Bronchial epithelial cell (primary cell): ENCODE data around the gene ITGB7. TPM values are rescaled to one million over a fixed set of nuclear protein-coding genes. Genes with fewer than 3 reads are reported as not detected.

Experiments
- DNase-seq: peaks from one replicate; pipeline ENCODE4 v3.0.0-alpha.2; 2010; ENCODE audit warnings: low read depth
- FAIRE-seq: peaks from 2 replicates; lab custom pipeline; 2011; peaks lifted over from hg19 to GRCh38; lab: Jason Lieb, UNC
- H3K27me3 ChIP-seq: 2 replicates; pipeline ENCODE4 v1.5.1; 2011; ENCODE audit warnings: low read length; ENCODE audit not compliant: control insufficient read depth, insufficient read depth
- H3K36me3 ChIP-seq: 2 replicates; pipeline ENCODE4 v1.5.1; 2011; ENCODE audit warnings: low read length; ENCODE audit not compliant: control insufficient read depth, insufficient read depth
- H3K4me3 ChIP-seq: 2 replicates; pipeline ENCODE4 v1.5.1; 2011; ENCODE audit warnings: mild to moderate bottlenecking, low read depth, low read length, control low read depth
- total RNA-seq: library from RNA; depleted of rRNA; stranded (reverse); fragments of >200 nt; gene quantifications from 2 replicates; pipeline ENCODE4 v1.2.1, GENCODE V29; 2014
- TF ChIP-seq, protein P1 (sequence below): IDR thresholded peaks from 2 replicates; pipeline ENCODE4 v1.5.1; 2011; ENCODE audit warnings: mild to moderate bottlenecking, moderate library complexity, low read length, control low read depth, inconsistent platforms; ENCODE audit not compliant: insufficient read depth, severe bottlenecking

ITGB7 gene
- total RNA-seq, 1 donor from 2014 or later, result 8.4 TPM

DNA sequence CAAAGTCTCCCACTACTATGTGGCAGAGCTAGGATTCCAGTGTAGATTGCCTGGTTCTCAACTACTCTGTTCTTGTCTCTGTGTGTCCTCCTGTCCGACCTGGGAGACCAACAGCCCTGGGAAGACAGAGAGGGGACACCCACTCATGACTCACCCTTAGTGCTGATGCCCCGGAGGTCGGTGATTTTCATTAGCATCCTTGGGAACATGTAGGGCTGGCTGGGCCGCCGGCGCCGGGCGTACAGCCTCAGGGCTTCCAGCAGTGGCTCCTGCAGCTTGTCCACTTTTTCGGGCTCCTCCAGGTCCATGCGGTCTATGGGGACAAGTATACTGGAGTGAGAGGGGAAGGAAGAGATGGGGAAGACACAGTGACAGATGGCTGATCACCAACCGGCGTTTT, 5.9 kb upstream of the ITGB7 start:
- TF ChIP-seq, protein P1, sequence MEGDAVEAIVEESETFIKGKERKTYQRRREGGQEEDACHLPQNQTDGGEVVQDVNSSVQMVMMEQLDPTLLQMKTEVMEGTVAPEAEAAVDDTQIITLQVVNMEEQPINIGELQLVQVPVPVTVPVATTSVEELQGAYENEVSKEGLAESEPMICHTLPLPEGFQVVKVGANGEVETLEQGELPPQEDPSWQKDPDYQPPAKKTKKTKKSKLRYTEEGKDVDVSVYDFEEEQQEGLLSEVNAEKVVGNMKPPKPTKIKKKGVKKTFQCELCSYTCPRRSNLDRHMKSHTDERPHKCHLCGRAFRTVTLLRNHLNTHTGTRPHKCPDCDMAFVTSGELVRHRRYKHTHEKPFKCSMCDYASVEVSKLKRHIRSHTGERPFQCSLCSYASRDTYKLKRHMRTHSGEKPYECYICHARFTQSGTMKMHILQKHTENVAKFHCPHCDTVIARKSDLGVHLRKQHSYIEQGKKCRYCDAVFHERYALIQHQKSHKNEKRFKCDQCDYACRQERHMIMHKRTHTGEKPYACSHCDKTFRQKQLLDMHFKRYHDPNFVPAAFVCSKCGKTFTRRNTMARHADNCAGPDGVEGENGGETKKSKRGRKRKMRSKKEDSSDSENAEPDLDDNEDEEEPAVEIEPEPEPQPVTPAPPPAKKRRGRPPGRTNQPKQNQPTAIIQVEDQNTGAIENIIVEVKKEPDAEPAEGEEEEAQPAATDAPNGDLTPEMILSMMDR, result no peak
- Histone ChIP-seq H3K36me3 (peaks cover 52% of the 10 kb centered on the region), H3K4me3 (no peak overlapping the region), H3K27me3 (no peaks in the 10 kb centered on the region)
- DNase-seq (no peak), FAIRE-seq (no peak)

- Histone ChIP-seq H3K4me3 (no peak overlapping the region), H3K27me3 (no peaks in the 10 kb centered on the region), H3K36me3 (peaks cover 47% of the 10 kb centered on the region)
- no peak for DNase-seq
- FAIRE-seq, result no peak
- TF ChIP-seq, protein P1, result peak; percentile 27
These were observed 4.7 kb upstream of the ITGB7 start for GRCh38 chr12:53211476-53212381.

- peaks cover 43% of the 10 kb centered on the region for H3K36me3 ChIP-seq
- no peak overlapping the region for H3K4me3 ChIP-seq
- no peak for DNase-seq
- no peaks in the 10 kb centered on the region for H3K27me3 ChIP-seq
- FAIRE-seq, result no peak
- TF ChIP-seq, protein P1, result no peak
These were observed 3.8 kb upstream of the ITGB7 start for GRCh38 chr12:53210843-53211242.

DNA sequence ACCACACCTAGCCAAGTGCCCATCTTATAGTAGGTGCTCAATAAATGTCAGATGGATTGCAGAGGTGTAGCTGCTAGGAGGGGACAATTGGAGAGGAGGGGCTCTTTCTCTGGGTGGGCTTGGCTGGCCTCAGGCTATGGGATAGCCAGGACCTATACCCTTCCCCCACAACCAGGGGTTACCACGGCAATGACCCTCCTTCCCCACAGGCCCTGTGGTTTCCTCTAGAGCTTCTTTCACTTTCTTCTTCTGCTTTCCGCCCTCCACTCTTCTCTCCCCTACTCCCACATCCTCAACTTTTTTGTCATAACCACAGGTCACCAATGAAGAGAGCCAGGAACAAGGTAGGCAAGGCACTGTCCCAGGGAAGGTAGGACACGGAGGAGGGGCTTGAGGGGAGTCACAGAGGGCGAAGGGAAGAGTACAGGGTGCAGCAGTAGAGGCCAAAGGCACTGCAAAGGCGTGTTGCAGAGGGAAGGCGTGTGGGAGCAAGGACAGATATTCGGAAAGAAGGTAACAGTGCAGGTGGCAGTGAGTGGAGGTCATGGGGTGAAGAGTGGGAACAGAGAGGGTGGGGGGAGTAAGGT, 1.9 kb upstream of the ITGB7 start:
- peaks cover 27% of the 10 kb centered on the region for H3K36me3 ChIP-seq
- FAIRE-seq, result no peak
- TF ChIP-seq, protein P1, result no peak
- H3K4me3 ChIP-seq, result no peak overlapping the region
- H3K27me3 ChIP-seq, result no peaks in the 10 kb centered on the region
- DNase-seq, result no peak

- DNase-seq (no peak), FAIRE-seq (no peak)
- Histone ChIP-seq H3K27me3 (no peaks in the 10 kb centered on the region), H3K36me3 (peaks cover 22% of the 10 kb centered on the region), H3K4me3 (no peak overlapping the region)
- TF ChIP-seq, protein P1, result no peak
These were observed 1.4 kb upstream of the ITGB7 start for GRCh38 chr12:53208435-53208834.
